HepG2 (cell line): ENCODE measurements around the gene PNKD. TPM values are rescaled to one million over a fixed set of nuclear protein-coding genes. Genes with fewer than 3 reads are reported as not detected.

Experiments
- AKAP8 ChIP-seq: sonication (generic); formaldehyde crosslinking; IDR thresholded peaks from 2 replicates; pipeline ENCODE4 v1.5.1; 2020; ENCODE audit warnings: mild to moderate bottlenecking, missing genetic modification reagents
- BCLAF1 ChIP-seq: fragments of 450-650 bp; IDR thresholded peaks from 2 replicates; pipeline ENCODE4 v1.6.1; 2017; ENCODE audit warnings: mild to moderate bottlenecking
- ELF1 ChIP-seq: sonication (generic); formaldehyde crosslinking; IDR thresholded peaks from 2 replicates; pipeline ENCODE4 v1.4.0; 2020; ENCODE audit warnings: missing genetic modification reagents
- GABPA ChIP-seq, 2 experiments: IDR thresholded peaks; 2 replicates each; pipeline ENCODE4 v1.6.1; 2011 to 2016; ENCODE audit warnings: low read depth in 2 of 2, low read length in 1 of 2, missing biosample characterization in 1 of 2, missing genetic modification characterization in 1 of 2
- GZF1 ChIP-seq: sonication (generic); formaldehyde crosslinking; IDR thresholded peaks from 2 replicates; pipeline ENCODE4 v1.5.1; 2020; ENCODE audit warnings: mild to moderate bottlenecking, missing genetic modification reagents
- HNF4G ChIP-seq, 2 experiments: sonication (generic) in 1 of 2; formaldehyde crosslinking in 1 of 2; IDR thresholded peaks; 2 replicates each; pipeline versions ENCODE4 v1.4.0 to v1.6.1; 2011 to 2020; ENCODE audit warnings: borderline replicate concordance in 2 of 2, low read depth in 2 of 2, mild to moderate bottlenecking in 2 of 2, low read length in 1 of 2, missing genetic modification reagents in 1 of 2, moderate library complexity in 1 of 2
- HNRNPL ChIP-seq: fragments of 200-400 bp; formaldehyde crosslinking; IDR thresholded peaks from 2 replicates; pipeline ENCODE4 v1.6.1; 2017; ENCODE audit warnings: mild to moderate bottlenecking, low read depth, low read length
- IRF9 ChIP-seq: sonication (generic); formaldehyde crosslinking; IDR thresholded peaks from 2 replicates; pipeline ENCODE4 v1.8.0; 2022; ENCODE audit warnings: missing genetic modification reagents, mild to moderate bottlenecking, borderline replicate concordance
- RFXAP ChIP-seq: sonication (generic); formaldehyde crosslinking; IDR thresholded peaks from 2 replicates; pipeline ENCODE4 v1.4.0; 2020; ENCODE audit warnings: missing genetic modification reagents, borderline replicate concordance
- SMARCC2 ChIP-seq: fragments of 450-650 bp; IDR thresholded peaks from 2 replicates; pipeline ENCODE4 v1.6.1; 2017; ENCODE audit warnings: antibody characterized with exemption, mild to moderate bottlenecking
- ZBTB10 ChIP-seq: sonication (generic); formaldehyde crosslinking; IDR thresholded peaks from 2 replicates; pipeline ENCODE4 v1.4.0; 2020; ENCODE audit warnings: missing genetic modification reagents, borderline replicate concordance
- ZNF264 ChIP-seq: sonication (generic); formaldehyde crosslinking; IDR thresholded peaks from 2 replicates; pipeline ENCODE4 v1.4.0; 2020; ENCODE audit warnings: missing genetic modification reagents
- ZNF331 ChIP-seq: sonication (generic); formaldehyde crosslinking; IDR thresholded peaks from 2 replicates; pipeline ENCODE4 v1.4.0; 2020; ENCODE audit warnings: missing genetic modification reagents
- ZNF501 ChIP-seq: sonication (generic); formaldehyde crosslinking; IDR thresholded peaks from 2 replicates; pipeline ENCODE4 v1.5.1; 2020; ENCODE audit warnings: mild to moderate bottlenecking, moderate library complexity, missing genetic modification reagents
- ZNF512B ChIP-seq: sonication (generic); formaldehyde crosslinking; IDR thresholded peaks from 2 replicates; pipeline ENCODE4 v1.5.1; 2020; ENCODE audit warnings: missing genetic modification reagents, mild to moderate bottlenecking, borderline replicate concordance
- ZNF552 ChIP-seq: sonication (generic); formaldehyde crosslinking; IDR thresholded peaks from 2 replicates; pipeline ENCODE4 v1.9.0; 2022; ENCODE audit warnings: missing genetic modification reagents, mild to moderate bottlenecking, borderline replicate concordance
- ZNF598 ChIP-seq: sonication (generic); formaldehyde crosslinking; IDR thresholded peaks from 2 replicates; pipeline ENCODE4 v1.5.1; 2020; ENCODE audit warnings: mild to moderate bottlenecking, missing genetic modification reagents, borderline replicate concordance
- ZNF605 ChIP-seq: sonication (generic); formaldehyde crosslinking; IDR thresholded peaks from 2 replicates; pipeline ENCODE4 v1.8.0; 2022; ENCODE audit warnings: mild to moderate bottlenecking, missing genetic modification reagents
- polyA plus RNA-seq, 8 experiments: library from polyadenylated mRNA; depleted of rRNA in 3 of 8; stranded (reverse) in 7 of 8; unstranded in 1 of 8; fragments of >200 nt; fragmentation: Illumina TruSeq in 4 of 8; extraction: Trizol in 4 of 8; gene quantifications; 2 replicates each; pipeline versions ENCODE4 v1.2.1 to v1.2.3, GENCODE V29; 2011 to 2016; ENCODE audit warnings: low read depth in 4 of 8, missing spikeins in 1 of 8, mixed read lengths in 1 of 8; ENCODE audit not compliant: insufficient read depth in 1 of 8
- total RNA-seq, 5 experiments: library from RNA; depleted of rRNA; stranded (reverse); fragments of >200 nt; fragmentation: Illumina TruSeq; extraction: Trizol; gene quantifications; 2 replicates each; pipeline ENCODE4 v1.2.3, GENCODE V29; 2016; ENCODE audit warnings: low read depth in 1 of 5

PNKD gene
- total and polyA plus RNA-seq, 2 of the 13 experiments (the other 11 are each of a cell fraction or from before 2014, with no cell fraction given) = 55.9 to 80.4 TPM

- TF ChIP-seq AKAP8 (CRISPR knock-in tag) = 0 out of 2 replicates have a peak, but pooled peaks have one; percentile 74
- TF ChIP-seq HNF4G (IDR thresholded peaks at IDR 0.05; ENCODE audit: borderline replicate concordance, low read depth, low read length) = peak; percentile 79
- no peak for TF ChIP-seq HNF4G (CRISPR knock-in tag; IDR thresholded peaks at IDR 0.05; ENCODE audit: borderline replicate concordance, low read depth)
- no peak for TF ChIP-seq GABPA (IDR thresholded peaks at IDR 0.05; ENCODE audit: low read depth, low read length)
- TF ChIP-seq GABPA (CRISPR knock-in tag; IDR thresholded peaks at IDR 0.05; ENCODE audit: low read depth) = 0 out of 2 replicates have a peak, but pooled peaks have one; percentile 10
- TF ChIP-seq HNRNPL = no peak
- TF ChIP-seq BCLAF1 = no peak
- TF ChIP-seq ZBTB10 (CRISPR knock-in tag) = peak; percentile 33; the same call in 1 of the 2 replicates
- peak; percentile 34 for TF ChIP-seq ZNF605 (CRISPR knock-in tag)
- 0 out of 2 replicates have a peak, but pooled peaks have one; percentile 28 for TF ChIP-seq ZNF512B (CRISPR knock-in tag)
- peak; percentile 39; the same call in 1 of the 2 replicates for TF ChIP-seq ELF1 (CRISPR knock-in tag)
- 0 out of 2 replicates have a peak, but pooled peaks have one; percentile 22 for TF ChIP-seq IRF9 (CRISPR knock-in tag)
- TF ChIP-seq GZF1 = 0 out of 2 replicates have a peak, but pooled peaks have one; percentile 33
- peak; percentile 60; the same call in 1 of the 2 replicates for TF ChIP-seq RFXAP (CRISPR knock-in tag)
- no peak for TF ChIP-seq ZNF552 (CRISPR knock-in tag)
- TF ChIP-seq ZNF264 (CRISPR knock-in tag) = 0 out of 2 replicates have a peak, but pooled peaks have one; percentile 61
- no peak for TF ChIP-seq SMARCC2
- 0 out of 2 replicates have a peak, but pooled peaks have one; percentile 74 for TF ChIP-seq ZNF598 (CRISPR knock-in tag)
- peak; percentile 59; the same call in 1 of the 2 replicates for TF ChIP-seq ZNF501 (CRISPR knock-in tag)
- TF ChIP-seq ZNF331 = no peak
Observed at GRCh38 chr2:218289639-218290315, 19.5 kb downstream of the PNKD start (continued).
